HG03103 (cell line): ENCODE data around the gene KCNIP4.
"Not testable (repeated sequence)": the region's sequence is repeated elsewhere in the genome, so short reads cannot be mapped to it uniquely, and the experiment has no call there.

Experiments used
- ATAC-seq: cut with Tn5 transposase; IDR thresholded peaks from one replicate; pipeline ENCODE4 v1.9.1; 2021; ENCODE audit warnings: low read depth; ENCODE audit not compliant: unreplicated experiment

KCNIP4 gene

DNA sequence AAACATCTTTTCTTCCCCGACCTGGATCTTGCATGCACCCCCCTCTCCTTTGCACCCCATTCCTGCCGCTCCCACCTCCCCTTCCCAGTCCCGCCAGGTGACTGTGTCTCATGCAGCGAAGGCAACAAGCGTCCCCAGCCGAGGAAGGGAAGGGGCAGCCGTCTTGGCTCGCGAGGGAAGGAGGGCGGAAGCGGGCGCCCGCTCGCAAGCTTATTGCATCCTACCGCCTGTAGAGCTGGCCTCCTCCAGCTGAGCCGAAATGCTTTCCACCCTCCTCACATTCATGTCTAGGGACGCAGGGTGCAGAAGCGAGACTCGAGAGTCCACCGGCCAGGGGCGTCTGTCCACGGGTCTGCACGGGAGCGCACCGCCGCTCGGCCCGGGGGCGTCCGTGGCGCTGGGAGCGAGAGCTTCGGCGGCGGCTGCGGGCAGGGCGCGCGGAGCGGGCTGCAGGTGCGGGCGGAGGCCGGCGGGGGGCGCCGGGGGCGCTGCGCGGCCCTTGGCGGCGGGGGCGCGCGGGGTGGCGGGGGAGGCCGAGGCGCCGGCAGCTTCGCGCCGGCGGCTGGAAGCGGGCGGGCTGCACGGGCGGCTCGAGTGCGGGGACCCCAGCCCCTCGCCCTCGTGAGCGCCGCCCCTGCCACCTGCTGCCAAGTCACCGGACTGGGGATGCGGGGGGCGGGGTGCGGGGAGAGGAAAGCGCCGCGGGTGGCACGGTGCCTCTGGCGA lies at the start of gene KCNIP4:
TSS of gene KCNIP4 (minus strand) at position 426 of the 726 bp plus-strand sequence.
- ATAC-seq: no peak

DNA sequence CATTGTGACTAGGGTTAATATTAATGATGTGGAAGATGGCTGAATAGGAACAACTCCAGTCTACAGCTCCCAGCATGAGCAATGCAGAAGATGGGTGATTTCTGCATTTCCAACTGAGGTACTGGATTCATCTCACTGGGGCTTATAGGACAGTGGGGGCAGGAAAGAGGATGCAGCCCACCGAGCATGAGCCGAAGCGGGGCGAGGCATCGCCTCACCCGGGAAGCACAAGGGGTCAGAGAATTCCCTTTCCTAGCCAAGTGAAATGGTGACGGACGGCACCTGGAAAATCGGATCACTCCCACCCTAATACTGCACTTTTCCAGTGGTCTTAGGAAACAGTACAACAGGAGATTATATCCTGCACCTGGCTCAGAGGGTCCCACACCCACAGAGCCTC lies 48.0 kb upstream of the KCNIP4 start:
- ATAC-seq: not testable (repeated sequence)

DNA sequence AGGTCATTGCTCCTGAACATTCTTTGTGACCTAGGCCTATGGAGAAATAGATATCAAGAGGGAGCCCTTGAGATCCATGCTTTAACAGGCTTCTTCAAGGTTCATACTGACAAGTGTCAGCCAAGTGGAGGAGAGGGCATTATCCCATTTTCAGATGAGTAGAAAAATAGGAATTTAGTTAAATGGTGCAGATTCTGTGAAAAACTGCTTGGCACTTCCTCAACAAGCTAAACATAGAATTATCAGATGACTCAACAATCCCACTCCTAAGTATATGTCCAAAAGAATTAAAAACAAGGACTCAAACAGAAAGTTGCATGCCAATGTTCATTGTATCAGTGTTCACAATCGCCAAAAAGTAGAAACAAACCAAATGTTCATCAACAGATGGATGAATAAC lies 43.8 kb upstream of the KCNIP4 start:
- ATAC-seq: no peak

DNA sequence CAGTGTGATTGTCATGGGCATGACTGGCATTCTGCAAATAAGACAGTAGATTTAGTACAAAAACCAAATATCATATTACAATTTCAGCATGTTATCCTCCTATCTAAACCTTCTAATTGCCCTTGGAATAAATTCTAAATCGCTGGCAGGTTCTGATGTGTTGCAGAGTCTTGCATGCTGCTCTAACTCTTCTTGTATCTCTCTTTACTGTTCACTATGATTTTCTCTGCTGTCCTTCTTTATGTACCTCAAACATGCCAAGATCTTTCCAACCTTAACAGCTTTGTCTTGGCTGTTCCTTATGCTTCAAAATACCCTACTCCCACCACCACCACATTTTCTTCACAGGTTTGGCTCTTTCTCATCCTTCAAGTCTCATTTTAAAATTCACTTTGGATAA lies 43.0 kb upstream of the KCNIP4 start:
- ATAC-seq: no peak

DNA sequence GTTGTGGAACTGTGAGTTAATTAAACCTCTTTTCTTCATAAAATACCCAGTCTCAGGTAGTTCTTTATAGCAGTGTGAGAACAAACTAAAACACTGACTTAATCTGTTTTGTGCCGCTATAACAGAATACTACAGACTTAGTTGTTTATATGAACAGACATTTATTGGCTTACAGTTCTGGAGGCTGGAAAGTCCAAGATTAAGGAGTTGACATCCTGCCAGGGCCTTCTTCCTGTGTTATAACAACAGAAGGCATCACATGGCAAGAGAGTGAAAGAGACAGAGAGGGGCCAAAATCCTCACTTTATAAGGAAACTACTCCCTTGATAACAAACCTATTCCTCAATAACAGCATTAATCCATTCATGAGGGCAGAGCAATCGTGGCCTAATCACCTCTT lies 42.5 kb upstream of the KCNIP4 start:
- no peak for ATAC-seq

DNA sequence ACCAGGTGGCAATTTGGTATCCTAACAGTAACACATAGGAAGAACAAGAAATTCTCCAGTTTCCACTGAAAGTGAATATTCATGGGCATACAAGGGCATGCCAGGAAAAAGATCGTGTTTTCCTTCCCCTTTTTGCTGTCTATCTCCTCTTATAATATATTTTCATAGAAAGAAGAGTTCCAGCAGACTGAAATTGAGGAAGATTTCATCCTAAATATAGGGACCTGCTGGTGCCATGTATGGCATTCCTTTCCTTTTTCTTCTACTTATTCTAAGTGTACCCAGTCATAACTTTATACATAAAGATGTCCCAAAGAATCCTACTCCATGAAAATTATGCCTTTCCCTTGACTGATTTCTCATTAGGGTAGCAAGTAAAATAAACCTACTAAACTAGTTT lies 40.8 kb upstream of the KCNIP4 start:
- no peak for ATAC-seq

DNA sequence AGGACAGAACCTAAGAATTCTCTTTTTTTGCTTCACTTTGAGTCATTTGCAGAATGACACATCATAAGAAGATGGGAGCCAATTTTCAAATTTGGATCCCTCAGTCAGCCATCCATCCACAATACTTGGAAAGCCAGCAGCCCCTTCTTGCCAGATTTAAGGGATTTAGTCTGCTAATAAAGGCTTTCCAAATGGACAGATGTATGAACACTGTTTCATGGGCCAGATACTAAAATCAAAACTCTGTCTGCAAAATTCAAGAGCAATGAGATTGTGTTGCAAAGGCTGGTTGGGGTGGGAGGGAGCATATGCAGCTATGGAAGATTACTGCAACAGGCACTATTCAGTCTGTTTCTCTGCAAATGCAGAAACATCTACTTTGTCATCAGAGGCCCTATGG lies 37.7 kb upstream of the KCNIP4 start:
- no peak for ATAC-seq

DNA sequence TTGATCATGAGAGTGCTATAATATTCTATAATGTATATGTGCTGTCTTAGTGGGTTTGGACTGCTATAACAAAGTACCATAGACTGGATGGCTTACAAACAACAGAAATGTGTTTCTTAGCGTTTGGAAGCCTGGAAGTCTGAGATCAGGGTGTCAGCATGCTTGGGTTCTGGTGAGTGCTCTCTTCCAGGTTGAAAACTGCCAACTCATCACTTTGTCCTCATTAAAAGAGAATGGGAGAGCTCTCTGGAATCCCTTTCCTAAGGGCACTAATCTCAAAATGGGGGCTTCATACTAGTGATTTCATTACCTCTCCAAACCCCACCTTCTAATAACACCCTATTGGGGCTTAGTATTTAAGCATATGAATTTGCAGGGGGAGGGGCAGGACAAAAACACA lies 33.5 kb upstream of the KCNIP4 start:
- no peak for ATAC-seq

DNA sequence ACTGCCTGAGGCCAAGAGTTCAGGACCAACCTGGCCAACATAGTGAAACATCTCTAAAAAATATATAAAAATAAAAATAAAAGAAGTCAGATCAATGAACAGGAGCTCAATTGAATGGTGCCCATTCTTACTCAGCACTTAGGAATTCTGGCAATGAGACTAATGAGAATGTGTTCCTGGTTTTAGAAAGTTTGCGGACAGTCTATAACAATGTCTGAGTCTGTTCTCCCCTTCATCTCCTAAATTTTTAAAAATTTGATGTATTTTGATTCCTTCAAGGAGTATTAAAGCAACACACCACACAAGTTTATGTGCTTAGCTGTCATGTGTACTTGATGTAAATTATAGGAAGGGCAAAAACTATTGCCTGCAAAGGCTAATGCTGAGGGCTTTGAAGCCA lies 30.6 kb upstream of the KCNIP4 start:
- no peak for ATAC-seq

DNA sequence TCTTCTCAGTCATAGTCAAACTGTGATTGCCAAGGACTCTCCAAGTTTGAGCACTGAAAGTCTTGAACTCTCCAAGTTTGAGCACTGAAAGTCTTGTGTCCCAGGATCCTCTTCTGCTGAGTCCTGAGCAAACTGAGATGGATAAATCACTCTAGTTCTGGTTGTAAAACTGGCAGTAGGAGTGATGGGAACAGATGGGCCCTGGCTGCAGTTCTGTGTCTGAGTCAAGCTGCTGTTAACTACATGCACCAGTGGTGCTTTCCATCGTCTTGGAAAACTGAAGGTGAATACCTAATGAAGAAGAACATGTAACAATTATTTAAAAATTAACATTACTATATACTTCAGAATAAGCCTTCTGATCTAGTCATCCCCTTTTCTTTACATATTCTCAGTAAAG lies 27.6 kb upstream of the KCNIP4 start:
- no peak for ATAC-seq

DNA sequence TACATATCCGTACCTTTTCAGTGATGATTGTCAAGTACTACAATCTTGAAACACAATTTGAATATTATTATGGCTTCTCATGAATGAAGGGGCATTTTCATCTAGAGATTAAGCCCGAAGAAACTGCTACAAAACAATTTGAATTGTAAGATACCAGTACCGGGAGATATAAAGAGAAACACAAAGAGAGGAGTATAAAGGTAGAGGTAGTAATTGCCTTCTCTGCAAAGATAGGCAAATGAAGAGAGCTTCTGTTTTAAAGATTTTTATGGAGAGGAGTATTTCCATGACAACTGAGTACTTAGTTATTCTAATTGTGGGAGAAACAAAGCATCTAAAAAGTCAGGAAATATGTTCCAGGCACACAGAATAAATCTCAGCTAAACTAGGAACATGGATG lies 25.3 kb upstream of the KCNIP4 start:
- ATAC-seq: no peak

DNA sequence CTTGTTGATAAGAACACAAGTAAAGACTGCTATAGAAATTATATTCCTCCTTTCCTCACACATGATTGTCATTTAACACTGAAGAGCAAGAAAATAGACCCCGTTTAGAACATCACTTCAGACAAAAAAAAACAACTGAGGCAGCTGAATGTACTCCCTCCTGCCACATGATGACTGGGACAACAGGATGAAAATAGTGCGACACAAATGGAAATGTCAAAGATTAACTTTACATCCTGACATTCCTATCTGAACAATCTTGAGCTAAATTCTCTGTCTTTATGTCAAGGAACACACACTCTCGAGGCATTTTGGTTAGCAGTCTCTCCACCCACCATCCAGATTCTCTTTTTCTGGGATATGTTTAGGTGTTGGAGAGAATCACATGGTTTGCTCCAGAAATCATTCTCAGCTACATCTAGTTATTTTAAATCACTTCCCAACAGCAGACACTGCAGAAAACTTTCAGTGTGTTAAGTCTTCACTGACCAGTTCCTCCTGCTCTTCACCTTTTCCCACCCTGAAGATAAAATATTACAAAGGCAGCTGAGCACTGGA lies 16.3 kb upstream of the KCNIP4 start:
- ATAC-seq: no peak

DNA sequence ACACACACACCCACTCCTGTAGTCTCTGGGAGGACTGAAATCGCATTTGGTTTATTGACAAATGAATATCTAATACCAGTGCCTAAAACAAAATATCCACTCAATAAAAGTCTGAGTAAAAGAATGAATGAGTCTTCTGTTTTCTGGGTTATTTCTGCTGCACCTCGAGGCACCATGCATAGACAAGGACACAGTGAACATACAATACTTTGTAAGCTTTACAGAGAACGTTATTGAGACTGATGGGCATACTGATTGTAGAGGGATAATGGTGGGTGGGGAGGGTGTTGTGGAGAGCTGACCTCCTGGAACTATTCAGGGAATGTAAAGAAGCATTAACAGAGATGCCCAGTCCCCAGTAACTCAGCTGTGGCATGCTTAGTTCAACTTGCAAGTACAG lies 14.1 kb upstream of the KCNIP4 start:
- no peak for ATAC-seq

DNA sequence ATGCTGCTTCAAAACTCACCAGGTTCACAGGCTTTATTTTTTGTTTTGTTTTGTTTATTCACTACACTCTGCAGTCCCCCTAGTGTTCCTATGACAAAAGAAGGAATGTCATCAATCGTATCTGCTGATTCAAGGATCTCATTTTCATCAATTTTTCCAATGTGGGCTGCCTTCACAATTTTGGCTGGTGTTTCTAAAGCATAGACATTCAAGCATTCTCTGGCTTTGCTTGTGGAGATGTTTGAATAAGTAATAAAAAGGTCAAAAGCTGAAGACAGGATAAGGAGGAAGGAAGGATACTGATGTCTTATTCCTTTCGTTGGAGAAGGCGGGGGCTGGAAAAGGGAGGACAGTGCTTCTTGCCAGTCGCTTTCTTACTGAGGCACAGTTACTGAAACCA lies 12.2 kb upstream of the KCNIP4 start:
- no peak for ATAC-seq

DNA sequence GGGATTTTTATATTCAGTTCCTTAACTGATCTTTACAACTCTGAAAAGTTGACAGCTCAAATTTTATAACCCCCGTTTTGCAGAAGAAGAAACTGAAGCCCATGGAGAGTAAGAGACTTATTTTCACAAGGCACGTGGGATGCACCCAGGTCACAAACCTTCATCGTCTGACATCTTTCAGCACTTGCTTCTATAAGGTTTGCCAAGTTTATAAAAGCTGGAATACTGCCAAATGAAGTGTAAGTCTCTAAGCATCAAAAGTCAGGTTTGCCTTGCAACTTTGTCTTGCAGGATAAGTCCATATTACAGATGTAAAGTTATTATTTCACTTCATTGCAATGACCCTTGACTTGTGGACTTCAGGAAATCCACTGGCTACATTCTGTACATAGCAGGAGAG lies 6.3 kb upstream of the KCNIP4 start:
- no peak for ATAC-seq

DNA sequence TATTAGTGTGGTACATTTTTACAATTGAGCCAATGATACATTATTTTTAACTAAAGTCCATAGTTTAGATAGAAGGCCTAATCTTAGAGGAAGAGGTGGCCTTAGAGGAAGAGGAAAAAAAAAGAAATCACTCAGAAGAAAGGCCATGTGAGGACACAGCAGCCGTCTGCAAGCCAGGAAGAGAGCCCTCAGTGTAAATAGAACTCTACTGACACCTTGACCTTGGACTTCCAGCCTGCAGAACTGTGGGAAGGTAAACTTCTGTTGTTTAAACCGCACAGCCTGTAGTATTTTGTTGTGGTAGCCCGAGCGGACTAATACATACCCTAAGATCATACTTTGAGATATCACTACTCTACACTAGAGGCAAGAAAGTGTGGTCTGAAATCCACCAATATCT lies 5.1 kb upstream of the KCNIP4 start:
- ATAC-seq: no peak

DNA sequence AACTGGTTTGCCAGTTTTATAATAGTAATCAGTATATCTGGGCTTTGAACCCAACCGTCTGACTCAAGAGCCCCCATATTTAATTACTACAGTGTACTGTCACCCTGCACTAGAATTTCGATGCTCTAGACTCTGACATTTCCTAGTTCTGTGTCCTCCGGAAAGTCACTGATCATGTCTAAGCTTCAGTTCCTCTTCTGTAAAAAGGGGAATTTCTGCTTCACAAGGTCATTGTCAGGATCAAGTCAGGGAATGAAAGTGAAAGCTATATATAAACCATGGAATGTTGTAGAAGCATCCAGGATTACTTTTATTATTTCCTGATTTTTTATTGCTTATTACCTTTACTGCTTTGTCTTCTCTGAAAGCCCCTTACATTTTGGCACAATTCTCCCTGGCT lies 4.0 kb upstream of the KCNIP4 start:
- ATAC-seq: peak; percentile 50

DNA sequence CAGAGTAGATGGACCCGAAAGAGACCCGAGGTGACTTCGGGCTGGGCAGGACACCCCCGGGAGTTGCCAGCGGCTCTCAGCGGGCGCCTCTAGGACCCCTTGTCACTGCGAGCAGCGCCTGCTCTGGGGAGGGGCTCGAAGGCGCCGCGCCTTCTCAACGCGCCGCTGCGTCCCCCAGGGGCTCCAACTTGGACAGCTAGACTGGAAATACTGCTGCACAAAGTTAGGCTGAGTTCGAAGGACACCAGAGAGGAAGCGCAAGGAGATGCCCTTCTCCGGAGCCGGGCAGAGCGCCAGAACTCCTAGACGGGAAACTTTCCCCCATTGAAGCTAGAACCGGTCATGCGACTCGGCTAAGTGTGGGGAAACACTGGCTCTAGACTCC lies 493 bp upstream of the KCNIP4 start:
- no peak for ATAC-seq

DNA sequence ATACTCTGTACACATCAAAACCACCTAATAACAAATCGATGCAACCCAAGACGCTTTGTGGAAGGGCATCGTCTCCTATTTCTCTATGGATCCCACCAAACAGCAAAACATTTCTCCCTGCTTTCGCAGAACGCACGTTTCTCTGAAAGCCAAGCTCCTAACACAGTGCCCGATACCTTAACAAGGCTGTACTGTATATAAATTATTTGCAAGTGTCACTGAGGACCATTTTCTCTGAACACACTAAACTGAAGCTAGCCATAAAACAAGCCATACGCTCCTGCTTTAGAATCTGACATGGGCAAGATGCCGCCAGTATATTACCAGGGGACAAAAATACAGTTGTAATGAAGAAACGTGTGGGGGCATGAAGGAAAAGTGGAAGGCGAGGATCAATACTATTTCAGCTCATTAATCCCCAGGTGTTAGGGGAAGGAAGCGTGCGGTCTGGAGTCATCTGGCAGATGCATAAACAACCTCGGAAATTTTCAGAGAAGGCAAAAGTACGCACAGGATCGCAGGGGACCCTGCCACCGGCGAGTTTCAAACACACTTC lies 703 bp downstream of the KCNIP4 start:
- ATAC-seq: no peak

DNA sequence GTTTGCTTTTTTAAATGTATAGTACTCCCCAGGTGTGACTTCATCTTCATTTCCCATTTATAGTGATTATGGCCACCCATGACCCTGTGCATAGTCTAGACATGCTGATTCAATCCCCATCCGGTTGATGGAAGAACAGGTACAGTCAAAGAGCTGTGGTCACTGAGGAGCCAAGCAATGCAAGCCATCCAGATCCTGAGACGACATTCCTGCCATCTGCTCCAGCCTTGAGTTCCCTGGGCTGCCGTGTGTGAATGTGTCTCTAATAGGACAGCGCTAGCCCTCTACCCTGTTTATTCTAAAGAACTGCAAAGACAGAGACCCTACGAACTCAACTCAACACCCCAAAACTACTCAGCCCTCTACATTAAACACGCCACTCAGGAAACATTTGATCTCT lies 1.7 kb downstream of the KCNIP4 start:
- ATAC-seq: no peak

DNA sequence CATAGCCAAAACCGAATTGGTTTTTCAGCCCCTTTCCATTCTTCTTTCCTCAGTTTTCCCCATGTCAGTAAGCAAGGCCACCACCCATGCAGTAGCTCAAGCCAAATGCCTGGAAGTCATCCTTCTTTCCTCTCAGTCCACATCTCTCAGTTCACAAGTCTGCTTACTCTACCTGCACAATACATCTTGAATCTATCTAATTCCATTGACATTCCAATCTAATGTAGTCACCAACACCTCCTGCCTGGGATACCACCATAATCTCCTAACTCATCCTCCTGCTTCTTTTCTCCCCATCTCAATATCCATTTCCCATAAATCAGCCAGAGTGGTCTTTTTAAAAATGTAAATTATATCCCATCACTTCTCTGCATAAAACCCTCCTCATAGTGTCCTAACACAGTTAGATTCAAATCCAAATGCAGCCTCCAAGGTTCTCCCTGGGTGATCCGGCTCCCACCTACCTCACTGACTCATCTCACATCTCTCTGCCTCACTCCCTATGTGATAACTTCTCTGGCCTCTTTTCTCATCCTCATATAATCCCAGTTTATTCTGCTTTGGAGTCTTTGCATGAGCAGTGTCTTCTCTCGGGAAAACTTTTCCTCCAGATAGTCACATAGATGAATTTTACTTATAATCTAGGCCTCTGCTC lies 26.9 kb downstream of the KCNIP4 start:
- ATAC-seq: no peak

DNA sequence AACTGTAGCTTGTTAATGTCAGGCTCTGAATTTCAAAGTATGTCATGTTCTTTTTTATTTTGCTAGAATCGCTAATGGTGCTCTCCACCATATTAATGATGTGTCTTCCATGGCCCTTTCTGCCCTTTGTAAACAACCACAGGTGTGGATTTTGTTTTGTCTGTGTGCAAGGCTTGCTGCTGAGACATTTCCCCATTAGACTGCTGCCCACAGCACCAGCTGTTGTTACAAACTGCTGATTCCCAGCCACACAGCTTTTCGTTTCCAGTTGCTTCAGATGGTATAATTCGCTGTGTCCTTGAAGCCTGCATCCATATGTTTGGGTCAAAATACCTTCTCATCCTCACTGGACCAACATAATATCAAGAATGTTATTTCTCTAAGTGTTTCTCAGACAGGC lies 32.8 kb downstream of the KCNIP4 start:
- ATAC-seq: no peak
